WERI-Rb-1 (cell line): ENCODE results near the gene SHROOM1.

Source experiments
- DNase-seq: peaks from one replicate; pipeline ENCODE4 v3.0.0-alpha.2; 2020
- H3K27ac ChIP-seq: fragments of 250-450 bp; sonication (Bioruptor Pico); 2 replicates; pipeline ENCODE4 v1.5.1; 2020; ENCODE audit warnings: mild to moderate bottlenecking, moderate library complexity
- H3K27me3 ChIP-seq: fragments of 250-450 bp; sonication (Bioruptor Pico); 2 replicates; pipeline ENCODE4 v1.5.1; 2021; ENCODE audit warnings: mild to moderate bottlenecking, low read depth, moderate library complexity; ENCODE audit not compliant: insufficient read depth, severe bottlenecking
- H3K36me3 ChIP-seq: fragments of 250-450 bp; sonication (Bioruptor Pico); 2 replicates; pipeline ENCODE4 v1.5.1; 2020; ENCODE audit warnings: mild to moderate bottlenecking, moderate library complexity
- H3K4me3 ChIP-seq: 2 replicates; pipeline ENCODE4 v1.5.1; 2011; ENCODE audit warnings: low read depth, mild to moderate bottlenecking, control low read depth, low read length
- H3K9me3 ChIP-seq: fragments of 250-450 bp; sonication (Bioruptor Pico); 2 replicates; pipeline ENCODE4 v1.5.1; 2021; ENCODE audit warnings: mild to moderate bottlenecking, moderate library complexity; ENCODE audit not compliant: severe bottlenecking
- TF ChIP-seq, protein P1 (sequence below): IDR thresholded peaks from 2 replicates; pipeline ENCODE4 v1.5.1; 2011; ENCODE audit warnings: low read depth, mild to moderate bottlenecking, control low read depth, inconsistent platforms, low read length

SHROOM1 gene

DNA sequence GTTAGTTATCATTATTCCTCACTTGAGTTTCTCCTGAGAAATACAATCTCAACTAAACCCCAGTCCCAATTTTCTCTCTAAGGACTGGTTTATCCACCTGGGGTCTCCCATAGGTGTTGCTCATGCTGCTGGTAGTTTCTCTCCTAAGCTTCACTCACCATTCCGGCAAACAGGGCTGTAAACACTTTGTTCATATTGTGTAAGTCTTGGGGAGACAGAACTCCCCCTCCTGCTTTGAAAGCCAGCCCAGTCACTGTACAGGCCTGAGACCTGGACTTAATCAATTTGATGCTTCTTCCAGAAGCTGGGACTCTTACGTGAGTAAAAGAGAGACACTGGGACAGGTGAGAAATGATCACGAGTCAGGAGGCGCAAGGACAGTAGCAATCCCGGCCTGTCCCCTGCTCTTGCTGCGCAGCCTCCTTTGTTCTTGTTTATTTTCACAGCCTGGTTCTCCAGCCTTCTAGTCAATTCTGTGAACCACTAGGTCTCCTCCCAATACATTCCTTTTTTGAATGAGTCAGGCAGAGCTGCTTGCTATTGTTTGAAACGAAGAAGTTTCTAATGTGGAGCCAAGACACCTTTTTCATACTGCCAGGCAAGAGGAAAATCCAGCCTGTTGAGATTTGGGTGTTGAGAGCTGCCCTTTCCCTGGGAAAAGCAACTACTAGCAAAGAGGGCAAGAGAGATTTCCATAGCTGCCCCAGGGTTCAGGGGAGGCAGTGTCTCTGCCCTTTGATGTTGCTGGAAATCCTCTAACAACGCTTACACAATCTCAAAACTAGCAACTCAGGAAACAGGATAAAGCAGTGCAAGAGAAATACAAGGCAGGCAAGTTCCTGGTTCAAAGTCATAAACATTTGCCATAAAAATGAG lies 9.2 kb upstream of the SHROOM1 start:
- Histone ChIP-seq H3K4me3 (no peak overlapping the region), H3K36me3 (no peaks in the 10 kb centered on the region), H3K9me3 (no peaks in the 10 kb centered on the region), H3K27me3 (no peaks in the 10 kb centered on the region), H3K27ac (no peak overlapping the region)
- TF ChIP-seq, protein P1, sequence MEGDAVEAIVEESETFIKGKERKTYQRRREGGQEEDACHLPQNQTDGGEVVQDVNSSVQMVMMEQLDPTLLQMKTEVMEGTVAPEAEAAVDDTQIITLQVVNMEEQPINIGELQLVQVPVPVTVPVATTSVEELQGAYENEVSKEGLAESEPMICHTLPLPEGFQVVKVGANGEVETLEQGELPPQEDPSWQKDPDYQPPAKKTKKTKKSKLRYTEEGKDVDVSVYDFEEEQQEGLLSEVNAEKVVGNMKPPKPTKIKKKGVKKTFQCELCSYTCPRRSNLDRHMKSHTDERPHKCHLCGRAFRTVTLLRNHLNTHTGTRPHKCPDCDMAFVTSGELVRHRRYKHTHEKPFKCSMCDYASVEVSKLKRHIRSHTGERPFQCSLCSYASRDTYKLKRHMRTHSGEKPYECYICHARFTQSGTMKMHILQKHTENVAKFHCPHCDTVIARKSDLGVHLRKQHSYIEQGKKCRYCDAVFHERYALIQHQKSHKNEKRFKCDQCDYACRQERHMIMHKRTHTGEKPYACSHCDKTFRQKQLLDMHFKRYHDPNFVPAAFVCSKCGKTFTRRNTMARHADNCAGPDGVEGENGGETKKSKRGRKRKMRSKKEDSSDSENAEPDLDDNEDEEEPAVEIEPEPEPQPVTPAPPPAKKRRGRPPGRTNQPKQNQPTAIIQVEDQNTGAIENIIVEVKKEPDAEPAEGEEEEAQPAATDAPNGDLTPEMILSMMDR: no peak
- no peak for DNase-seq

DNA sequence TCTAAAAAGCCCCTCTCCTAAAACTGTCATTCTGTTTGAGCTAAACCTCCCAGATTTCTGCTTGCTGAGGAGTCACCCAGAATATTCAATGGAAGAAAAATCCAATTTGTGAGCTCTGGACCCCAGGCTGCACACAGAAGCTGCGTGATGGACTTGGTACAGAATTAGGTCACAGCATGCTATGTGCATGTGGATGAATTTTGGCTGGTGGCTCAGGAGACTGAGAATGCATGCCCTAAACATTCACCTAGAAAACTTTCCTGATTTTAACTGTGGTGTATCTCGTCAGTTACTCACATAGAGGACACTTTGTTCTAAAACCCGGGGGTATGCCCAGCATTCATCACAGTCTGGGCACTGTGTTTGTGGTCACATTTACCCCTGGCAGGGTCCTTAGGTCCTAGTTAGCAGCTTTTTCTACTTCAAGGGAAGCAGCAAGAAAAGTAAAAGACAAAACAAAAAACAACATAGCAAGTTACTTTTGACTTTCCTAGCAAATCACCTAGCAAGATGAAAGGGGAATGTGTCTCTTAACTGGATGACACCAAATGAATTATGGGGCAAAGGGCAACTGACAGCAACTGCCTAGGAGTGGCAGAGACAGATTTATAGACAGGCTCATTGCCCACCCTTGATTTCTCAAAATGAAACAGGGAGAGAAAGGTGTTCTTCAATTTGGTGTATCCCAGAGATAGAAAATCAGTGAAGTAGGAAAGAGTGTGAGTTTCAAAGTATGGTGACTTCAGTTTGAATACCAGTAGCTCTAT lies 8.3 kb upstream of the SHROOM1 start:
- Histone ChIP-seq H3K27me3 (no peaks in the 10 kb centered on the region), H3K9me3 (no peaks in the 10 kb centered on the region), H3K4me3 (no peak overlapping the region)

DNA sequence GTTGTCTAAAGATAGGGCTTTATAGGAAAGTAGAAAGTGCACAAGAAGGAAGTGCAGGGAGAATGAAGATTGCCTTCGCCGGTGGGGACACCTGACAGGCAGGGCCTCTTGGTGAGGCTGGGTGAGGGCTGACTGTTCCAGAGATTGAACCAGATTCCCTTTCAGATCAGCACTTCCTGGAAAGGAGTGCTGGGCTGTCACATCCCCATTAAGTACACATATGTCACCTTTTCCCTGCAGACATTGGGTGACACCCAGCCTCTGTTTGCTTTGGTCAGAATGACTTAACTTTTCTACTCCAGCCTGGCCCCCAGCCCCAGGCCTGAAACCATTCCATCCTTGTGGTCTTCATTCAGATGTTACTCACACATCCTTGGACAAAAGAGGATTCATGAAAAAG lies 7.4 kb upstream of the SHROOM1 start:
- H3K27ac ChIP-seq: no peak overlapping the region
- TF ChIP-seq, protein P1: no peak

More for the DNA sequence above, 8.3 kb upstream of the SHROOM1 start:
- no peak for DNase-seq
- H3K36me3 ChIP-seq: no peaks in the 10 kb centered on the region
- TF ChIP-seq, protein P1: no peak
- H3K27ac ChIP-seq: no peak overlapping the region

DNA sequence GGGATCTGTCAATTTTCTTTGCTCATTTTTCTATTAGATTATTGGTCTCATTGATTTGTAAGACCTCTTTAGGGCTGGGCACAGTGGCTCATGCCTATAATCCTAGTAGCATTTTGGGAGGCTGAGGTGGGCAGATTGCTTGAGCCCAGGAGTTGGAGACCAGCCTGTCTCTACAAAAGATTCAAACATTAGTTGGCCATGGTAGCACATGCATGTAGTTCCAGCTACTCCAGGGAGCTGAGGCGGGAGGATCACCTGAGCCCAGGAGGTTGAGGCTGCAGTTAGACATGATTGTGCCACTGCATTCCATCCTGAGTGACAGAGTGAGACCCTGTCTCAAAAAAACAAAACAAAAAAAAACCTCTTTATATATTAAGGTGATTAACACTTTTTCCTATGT lies 6.4 kb upstream of the SHROOM1 start:
- H3K36me3 ChIP-seq: no peaks in the 10 kb centered on the region
- no peaks in the 10 kb centered on the region for H3K9me3 ChIP-seq
- H3K27ac ChIP-seq: no peak overlapping the region
- TF ChIP-seq, protein P1: no peak
- H3K27me3 ChIP-seq: no peaks in the 10 kb centered on the region
- no peak for DNase-seq
- H3K4me3 ChIP-seq: no peak overlapping the region

More for the DNA sequence above, 7.4 kb upstream of the SHROOM1 start:
- no peaks in the 10 kb centered on the region for H3K27me3 ChIP-seq
- H3K4me3 ChIP-seq: no peak overlapping the region
- H3K9me3 ChIP-seq: no peaks in the 10 kb centered on the region
- no peaks in the 10 kb centered on the region for H3K36me3 ChIP-seq
- DNase-seq: no peak

DNA sequence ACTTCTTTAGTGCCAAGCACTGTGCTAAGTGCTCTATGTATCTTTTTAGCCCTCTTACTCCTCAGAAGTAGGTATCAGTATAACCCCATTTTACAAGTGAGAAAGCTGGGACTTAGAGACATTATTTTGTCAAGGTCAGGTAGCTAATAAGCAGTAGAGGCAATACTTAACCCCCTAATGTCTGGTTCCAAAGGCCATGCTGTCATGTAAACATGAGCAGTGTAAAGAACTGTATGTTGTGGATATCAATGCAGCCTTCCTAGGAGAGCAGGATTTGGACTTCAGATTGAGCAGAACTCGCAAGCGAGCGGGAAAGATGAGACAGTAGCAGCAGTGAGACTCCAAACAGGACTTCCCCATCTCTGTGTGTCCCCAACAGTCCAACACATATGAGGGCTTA lies 3.6 kb upstream of the SHROOM1 start:
- H3K27me3 ChIP-seq: no peaks in the 10 kb centered on the region
- H3K4me3 ChIP-seq: no peak overlapping the region
- H3K9me3 ChIP-seq: no peaks in the 10 kb centered on the region
- TF ChIP-seq, protein P1: no peak
- no peak for DNase-seq
- no peak overlapping the region for H3K27ac ChIP-seq
- no peaks in the 10 kb centered on the region; the same call in 1 of the 2 replicates for H3K36me3 ChIP-seq
